HepG2 (cell line): Measurements from ENCODE around the gene ARIH2. TPM values are rescaled to one million over a fixed set of nuclear protein-coding genes. Genes with fewer than 3 reads are reported as not detected.

ENCODE experiments used
- ATAC-seq: fragments of 200-7000 bp; cut with Tn5 transposase; 3 replicates; pipeline ENCODE4 v1.9.1; 2020; ENCODE audit warnings: mild to moderate bottlenecking, moderate library complexity
- BruUV-seq: library from RNA; stranded (reverse); fragments of 400-500 nt; replicated peaks from 2 replicates; lab custom pipeline; 2021; lab: Mats Ljungman, UMichigan
- CTCF ChIA-PET: fragments of 300-600 bp; formaldehyde crosslinking; extraction: SDS; loops from one replicate; lab custom pipeline; 2021; ENCODE audit warnings: low total read pairs, inconsistent platforms, low intra/inter-chr PET ratio; lab: Yijun Ruan, JAX
- POLR2A ChIA-PET: fragments of 350-600 bp; sonication (Branson Sonifier 250); formaldehyde crosslinking; loops from one replicate; lab custom pipeline; 2020; ENCODE audit warnings: antibody characterized with exemption, inconsistent platforms; lab: Yijun Ruan, JAX
- DNase-seq: peaks from one replicate; pipeline ENCODE4 v3.0.0-alpha.2; 2015; ENCODE audit warnings: low spot score
- FAIRE-seq: peaks from 3 replicates; lab custom pipeline; 2011; peaks lifted over from hg19 to GRCh38; lab: Jason Lieb, UNC
- H2AFZ ChIP-seq: one replicate; pipeline ENCODE4 v1.6.1; 2011; ENCODE audit warnings: low read length, inconsistent platforms
- H3K27ac ChIP-seq: fragments of 300-600 bp; 3 replicates; pipeline ENCODE4 v1.8.0; 2011; ENCODE audit warnings: mixed run types, mild to moderate bottlenecking, mixed read lengths, low read length, inconsistent platforms; ENCODE audit not compliant: insufficient read depth; ENCODE audit errors: extremely low read length
- H3K27me3 ChIP-seq, 2 experiments: fragments of 200-600 bp in 1 of 2; 2 replicates in 1 of 2; 3 replicates in 1 of 2; pipeline versions ENCODE4 v1.6.0 to v1.8.0; 2011; ENCODE audit warnings: low read length in 2 of 2, mild to moderate bottlenecking in 2 of 2, moderate library complexity in 2 of 2, inconsistent platforms in 1 of 2; ENCODE audit not compliant: insufficient read depth in 2 of 2, control insufficient read depth in 1 of 2
- H3K36me3 ChIP-seq, 2 experiments: fragments of 200-600 bp in 1 of 2; replicated peaks in 1 of 2; 2 replicates in 1 of 2; 3 replicates in 1 of 2; pipeline versions ENCODE4 v1.5.1 to v1.8.0; 2011; ENCODE audit warnings: low read length in 2 of 2, inconsistent platforms in 1 of 2; ENCODE audit not compliant: insufficient read depth in 2 of 2, control insufficient read depth in 1 of 2
- H3K4me1 ChIP-seq: 2 replicates; pipeline ENCODE4 v1.5.1; 2012; ENCODE audit warnings: low read length, inconsistent platforms; ENCODE audit not compliant: insufficient read depth
- H3K4me2 ChIP-seq: 2 replicates; pipeline ENCODE4 v1.6.0; 2011; ENCODE audit warnings: low read depth, low read length, inconsistent platforms
- H3K4me3 ChIP-seq, 3 experiments: fragments of 200-600 bp in 1 of 3; sonication (generic), shearing (Covaris generic) in 1 of 3; replicated peaks in 1 of 3; 2 replicates each; pipeline ENCODE4 v1.5.1; 2011 to 2016; ENCODE audit warnings: low read length in 3 of 3, inconsistent platforms in 2 of 3, low read depth in 2 of 3, mild to moderate bottlenecking in 2 of 3, control low read depth in 1 of 3, mixed read lengths in 1 of 3; ENCODE audit not compliant: insufficient read depth in 1 of 3
- H3K79me2 ChIP-seq: one replicate; pipeline ENCODE4 v1.6.1; 2011; ENCODE audit warnings: low read length, inconsistent platforms; ENCODE audit not compliant: insufficient read depth
- H3K9ac ChIP-seq: 2 replicates; pipeline ENCODE4 v1.6.0; 2011; ENCODE audit warnings: mild to moderate bottlenecking, low read depth, low read length, inconsistent platforms; ENCODE audit not compliant: insufficient read depth
- H3K9me3 ChIP-seq: 2 replicates; pipeline ENCODE4 v1.5.1; 2012; ENCODE audit warnings: mild to moderate bottlenecking, low read length
- H4K20me1 ChIP-seq: 2 replicates; pipeline ENCODE4 v1.6.0; 2011; ENCODE audit warnings: inconsistent platforms, mild to moderate bottlenecking, low read length, moderate library complexity; ENCODE audit not compliant: insufficient read depth
- CHCHD3 ChIP-seq: sonication (generic); formaldehyde crosslinking; IDR thresholded peaks from 2 replicates; pipeline ENCODE4 v1.8.0; 2022; ENCODE audit warnings: mild to moderate bottlenecking, missing genetic modification reagents, moderate library complexity
- FOSL2 ChIP-seq: sonication (generic); formaldehyde crosslinking; IDR thresholded peaks from 2 replicates; pipeline ENCODE4 v1.4.0; 2020; ENCODE audit warnings: missing genetic modification reagents
- HNF4A ChIP-seq: sonication (generic); formaldehyde crosslinking; IDR thresholded peaks from 2 replicates; pipeline ENCODE4 v1.4.0; 2020; ENCODE audit warnings: missing genetic modification reagents
- HNRNPH1 ChIP-seq: fragments of 200-400 bp; formaldehyde crosslinking; optimal IDR thresholded peaks from 2 replicates; pipeline ENCODE3; 2017; ENCODE audit warnings: mild to moderate bottlenecking, low read depth, low read length
- HOXA3 ChIP-seq: sonication (generic); formaldehyde crosslinking; IDR thresholded peaks from 2 replicates; pipeline ENCODE4 v1.5.0; 2020; ENCODE audit warnings: missing genetic modification reagents
- NR2C2 ChIP-seq: sonication (generic); formaldehyde crosslinking; IDR thresholded peaks from 2 replicates; pipeline ENCODE4 v1.4.0; 2020; ENCODE audit warnings: missing genetic modification reagents, mild to moderate bottlenecking, moderate library complexity, borderline replicate concordance
- ZKSCAN8 ChIP-seq: IDR thresholded peaks from 2 replicates; pipeline ENCODE4 v1.6.1; 2016; ENCODE audit warnings: borderline replicate concordance, missing genetic modification reagents, missing compliant biosample characterization
- ZNF670 ChIP-seq: sonication (generic); formaldehyde crosslinking; IDR thresholded peaks from 2 replicates; pipeline ENCODE4 v1.8.0; 2022; ENCODE audit warnings: mild to moderate bottlenecking, missing genetic modification reagents, borderline replicate concordance
- ZZZ3 ChIP-seq: sonication (generic); formaldehyde crosslinking; IDR thresholded peaks from 2 replicates; pipeline ENCODE4 v1.4.0; 2020; ENCODE audit warnings: missing genetic modification reagents, mild to moderate bottlenecking, borderline replicate concordance
- WGBS: methylation state at CpG from one replicate; pipeline ENCODE4 v1.1.6; 2017; ENCODE audit warnings: low lambda C conversion rate; 5-methylcytosine and 5-hydroxymethylcytosine counted together
- in situ Hi-C: cut with HindIII; loops from 2 replicates; pipeline ENCODE4 v1.10.0; 2017; ENCODE audit warnings: low pct_unique_long_range_greater_than_20kb; ENCODE audit not compliant: extremely low pct_ligation_motif_present
- intact Hi-C: fragments of 100-400 bp; cut with micrococcal nuclease; formaldehyde crosslinking; loops from one replicate; pipeline ENCODE4 v1.10.0; 2022; ENCODE audit not compliant: unreplicated experiment
- polyA plus RNA-seq, 8 experiments: library from polyadenylated mRNA; depleted of rRNA in 3 of 8; stranded (reverse) in 7 of 8; unstranded in 1 of 8; fragments of >200 nt; fragmentation: Illumina TruSeq in 4 of 8; extraction: Trizol in 4 of 8; gene quantifications; 2 replicates each; pipeline versions ENCODE4 v1.2.1 to v1.2.3, GENCODE V29; 2011 to 2016; ENCODE audit warnings: low read depth in 4 of 8, missing spikeins in 1 of 8, mixed read lengths in 1 of 8; ENCODE audit not compliant: insufficient read depth in 1 of 8
- total RNA-seq, 5 experiments: library from RNA; depleted of rRNA; stranded (reverse); fragments of >200 nt; fragmentation: Illumina TruSeq; extraction: Trizol; gene quantifications; 2 replicates each; pipeline ENCODE4 v1.2.3, GENCODE V29; 2016; ENCODE audit warnings: low read depth in 1 of 5
- TF ChIP-seq, protein P1 (sequence below): sonication (generic); formaldehyde crosslinking; IDR thresholded peaks from 2 replicates; pipeline ENCODE4 v1.8.0; 2022; ENCODE audit warnings: mild to moderate bottlenecking, missing genetic modification reagents; ENCODE audit not compliant: insufficient replicate concordance
- TF ChIP-seq, protein P2 (sequence below), 2 experiments: sonication (generic) in 1 of 2; formaldehyde crosslinking in 1 of 2; IDR thresholded peaks; 2 replicates each; pipeline versions ENCODE4 v1.6.1 to v1.9.0; 2014 to 2022; ENCODE audit warnings: antibody characterized with exemption in 1 of 2, borderline replicate concordance in 1 of 2, inconsistent platforms in 1 of 2, low read depth in 1 of 2, missing genetic modification reagents in 1 of 2

Gene ARIH2
- total and polyA plus RNA-seq, 2 of the 13 experiments (the other 11 are each of a cell fraction or from before 2014, with no cell fraction given) = 64.8 to 83.3 TPM

DNA sequence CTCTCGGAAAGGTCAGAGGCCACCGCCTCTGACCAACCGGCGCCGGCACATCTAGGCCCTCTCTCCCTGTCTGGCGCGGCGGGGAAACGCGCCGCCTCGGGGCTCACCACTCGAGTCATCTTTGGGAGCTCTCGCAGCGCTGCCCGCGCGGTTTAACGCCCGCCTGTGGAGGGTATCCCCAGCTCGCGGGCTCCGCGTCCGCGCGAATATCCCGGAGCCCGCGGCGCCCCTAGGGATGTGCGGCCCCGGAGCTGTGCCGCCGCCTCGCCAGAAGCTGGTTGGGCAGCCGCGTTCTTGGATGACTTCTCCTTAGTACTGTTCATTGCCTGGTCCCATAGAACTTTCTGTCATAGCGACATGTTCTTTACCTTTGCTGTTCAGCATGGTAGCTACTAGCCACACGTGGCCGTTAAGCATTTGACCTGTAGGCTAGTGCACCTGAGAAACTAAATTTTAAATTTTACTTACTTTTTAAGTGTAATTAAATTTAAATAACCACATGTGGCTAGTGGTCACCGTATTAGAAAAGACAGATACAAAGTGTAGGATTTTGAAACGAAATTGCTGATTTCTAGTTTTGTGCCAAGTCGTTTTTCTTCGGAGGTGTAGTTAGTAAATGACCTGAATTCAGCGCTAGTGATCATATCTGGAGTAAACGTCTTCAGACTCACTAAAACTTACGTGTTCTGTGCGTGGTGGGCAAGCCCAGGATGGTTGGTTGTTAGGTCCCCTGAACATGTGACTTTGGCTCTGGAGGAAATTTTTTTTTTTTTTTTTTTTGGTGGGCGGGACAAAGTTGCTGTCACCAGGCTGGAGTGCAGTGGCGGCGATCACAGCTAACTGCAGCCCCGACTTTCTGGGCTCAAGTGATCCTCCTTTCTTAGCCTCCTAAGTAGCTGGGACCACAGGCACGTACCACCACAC lies 835 bp downstream of the ARIH2 start (continued):
- TF ChIP-seq, protein P1, sequence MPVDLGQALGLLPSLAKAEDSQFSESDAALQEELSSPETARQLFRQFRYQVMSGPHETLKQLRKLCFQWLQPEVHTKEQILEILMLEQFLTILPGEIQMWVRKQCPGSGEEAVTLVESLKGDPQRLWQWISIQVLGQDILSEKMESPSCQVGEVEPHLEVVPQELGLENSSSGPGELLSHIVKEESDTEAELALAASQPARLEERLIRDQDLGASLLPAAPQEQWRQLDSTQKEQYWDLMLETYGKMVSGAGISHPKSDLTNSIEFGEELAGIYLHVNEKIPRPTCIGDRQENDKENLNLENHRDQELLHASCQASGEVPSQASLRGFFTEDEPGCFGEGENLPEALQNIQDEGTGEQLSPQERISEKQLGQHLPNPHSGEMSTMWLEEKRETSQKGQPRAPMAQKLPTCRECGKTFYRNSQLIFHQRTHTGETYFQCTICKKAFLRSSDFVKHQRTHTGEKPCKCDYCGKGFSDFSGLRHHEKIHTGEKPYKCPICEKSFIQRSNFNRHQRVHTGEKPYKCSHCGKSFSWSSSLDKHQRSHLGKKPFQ (CRISPR knock-in tag) = no peak
- TF ChIP-seq CHCHD3 = no peak

DNA sequence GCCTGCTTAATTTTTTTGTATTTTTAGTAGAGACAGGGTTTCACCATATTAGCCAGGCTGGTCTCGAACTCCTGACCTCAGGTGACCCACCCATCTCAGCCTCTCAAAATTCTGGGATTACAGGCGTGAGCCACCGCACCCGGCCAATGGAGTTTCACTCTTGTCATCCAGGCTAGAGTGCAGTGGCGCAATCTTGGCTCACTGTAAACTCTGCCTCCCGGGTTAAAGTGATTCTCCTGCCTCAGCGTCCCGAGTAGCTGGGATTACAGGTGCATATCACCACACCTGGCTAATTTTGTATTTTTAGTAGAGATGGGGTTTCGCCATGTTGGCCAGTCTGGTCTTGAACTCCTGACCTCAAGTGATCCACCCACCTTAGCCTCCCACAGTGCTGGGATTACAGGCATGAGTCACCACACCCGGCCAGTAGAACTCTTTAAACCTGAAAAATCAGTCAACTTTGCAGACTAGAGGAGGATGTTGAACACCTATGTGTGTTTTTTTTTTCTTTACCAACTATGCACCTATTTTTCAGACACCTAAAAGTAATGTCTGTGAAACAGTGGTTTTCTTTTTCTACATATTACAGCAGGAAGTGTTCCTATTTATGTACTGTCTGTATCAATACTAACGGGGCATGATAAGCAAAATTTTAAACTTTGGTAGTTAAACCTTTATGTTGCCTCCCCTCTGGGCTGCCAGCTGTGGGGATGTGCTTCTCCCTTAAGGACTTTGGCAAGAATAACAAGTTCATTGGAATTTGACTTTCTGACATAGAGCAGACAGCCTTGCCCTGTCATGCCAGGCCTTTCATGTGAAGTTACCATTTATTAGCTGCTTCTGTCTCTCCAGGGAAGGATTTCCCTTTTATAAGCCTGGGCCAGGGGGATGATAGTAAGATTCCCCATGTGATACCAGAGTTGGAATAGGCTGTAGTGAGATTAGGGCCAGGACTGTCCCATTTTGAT lies 8.1 kb downstream of the ARIH2 start:
- intact Hi-C loops = no loop called here
- H3K79me2 ChIP-seq = peaks cover 78% of the 10 kb centered on the region
- H3K9ac ChIP-seq = no peak overlapping the region
- ATAC-seq = no peak
- ChIA-PET POLR2A (no interaction called here), CTCF (no interaction called here)
- no peak for DNase-seq
- no peak overlapping the region for H2AFZ ChIP-seq
- peaks cover 15 to 60% of the 10 kb centered on the region in 2 experiments for H3K36me3 ChIP-seq
- H3K9me3 ChIP-seq = no peaks in the 10 kb centered on the region
- peaks cover 23% of the 10 kb centered on the region for H3K4me1 ChIP-seq
- no peak overlapping the region for H3K4me2 ChIP-seq
- no peak overlapping the region for H3K27ac ChIP-seq
- WGBS = 93% methylated on average over 11 of the region's 11 CpGs
- BruUV-seq = no TSS peak
- no peaks in the 10 kb centered on the region for H3K27me3 ChIP-seq
- no peak for FAIRE-seq
- in situ Hi-C loops = no loop called here
- peaks cover 11% of the 10 kb centered on the region for H4K20me1 ChIP-seq
- no peak overlapping the region for H3K4me3 ChIP-seq
- TF ChIP-seq ZNF670 (CRISPR knock-in tag) = no peak
- TF ChIP-seq HOXA3 (CRISPR knock-in tag) = no peak
- TF ChIP-seq ZZZ3 (CRISPR knock-in tag) = no peak
- 0 out of 2 replicates have a peak, but pooled peaks have one; percentile 17 for TF ChIP-seq NR2C2 (CRISPR knock-in tag)
- TF ChIP-seq, protein P2, sequence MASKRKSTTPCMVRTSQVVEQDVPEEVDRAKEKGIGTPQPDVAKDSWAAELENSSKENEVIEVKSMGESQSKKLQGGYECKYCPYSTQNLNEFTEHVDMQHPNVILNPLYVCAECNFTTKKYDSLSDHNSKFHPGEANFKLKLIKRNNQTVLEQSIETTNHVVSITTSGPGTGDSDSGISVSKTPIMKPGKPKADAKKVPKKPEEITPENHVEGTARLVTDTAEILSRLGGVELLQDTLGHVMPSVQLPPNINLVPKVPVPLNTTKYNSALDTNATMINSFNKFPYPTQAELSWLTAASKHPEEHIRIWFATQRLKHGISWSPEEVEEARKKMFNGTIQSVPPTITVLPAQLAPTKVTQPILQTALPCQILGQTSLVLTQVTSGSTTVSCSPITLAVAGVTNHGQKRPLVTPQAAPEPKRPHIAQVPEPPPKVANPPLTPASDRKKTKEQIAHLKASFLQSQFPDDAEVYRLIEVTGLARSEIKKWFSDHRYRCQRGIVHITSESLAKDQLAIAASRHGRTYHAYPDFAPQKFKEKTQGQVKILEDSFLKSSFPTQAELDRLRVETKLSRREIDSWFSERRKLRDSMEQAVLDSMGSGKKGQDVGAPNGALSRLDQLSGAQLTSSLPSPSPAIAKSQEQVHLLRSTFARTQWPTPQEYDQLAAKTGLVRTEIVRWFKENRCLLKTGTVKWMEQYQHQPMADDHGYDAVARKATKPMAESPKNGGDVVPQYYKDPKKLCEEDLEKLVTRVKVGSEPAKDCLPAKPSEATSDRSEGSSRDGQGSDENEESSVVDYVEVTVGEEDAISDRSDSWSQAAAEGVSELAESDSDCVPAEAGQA (IDR thresholded peaks at IDR 0.05; ENCODE audit: low read depth) = no peak
- TF ChIP-seq, protein P2 (CRISPR knock-in tag; IDR thresholded peaks at IDR 0.05; ENCODE audit: borderline replicate concordance) = no peak
- no peak for TF ChIP-seq ZKSCAN8 (CRISPR knock-in tag)
- TF ChIP-seq FOSL2 = peak; percentile 82
- no peak for TF ChIP-seq HNRNPH1
- TF ChIP-seq HNF4A = no peak
